ENCODE results near the gene EPN2. TPM values are rescaled to one million over a fixed set of nuclear protein-coding genes. Genes with fewer than 3 reads are reported as not detected.

Gene EPN2
- total RNA-seq, 4 donors from 2014 or later = 26.5 to 49.2 (median 38.9) TPM

GRCh38 chr17:19269106-19269505, 31.9 kb downstream of the EPN2 start:
- intact Hi-C loops (cut with DNase I) = no loop called here
- DNase-seq (ENCODE audit: extremely low spot score) = no peak
- peaks cover 78 to 88% (median 81%) of the 10 kb centered on the region in 4 donors for H3K4me1 ChIP-seq
- peak overlapping the region; percentile 2 to 43 (median 38) for H3K27ac ChIP-seq (replicated peaks in 1 of 4)
- 24% methylated on average over 1 of the region's 1 CpG for WGBS
- H3K9me3 ChIP-seq = no peaks in the 10 kb centered on the region
- TF ChIP-seq POLR2A (IDR thresholded peaks at IDR 0.05; ENCODE audit: low read depth) (no peak), EP300 (IDR thresholded peaks at IDR 0.05) (no peak), POLR2AphosphoS5 (IDR thresholded peaks at IDR 0.05) (no peak)
- TF ChIP-seq, protein P1, sequence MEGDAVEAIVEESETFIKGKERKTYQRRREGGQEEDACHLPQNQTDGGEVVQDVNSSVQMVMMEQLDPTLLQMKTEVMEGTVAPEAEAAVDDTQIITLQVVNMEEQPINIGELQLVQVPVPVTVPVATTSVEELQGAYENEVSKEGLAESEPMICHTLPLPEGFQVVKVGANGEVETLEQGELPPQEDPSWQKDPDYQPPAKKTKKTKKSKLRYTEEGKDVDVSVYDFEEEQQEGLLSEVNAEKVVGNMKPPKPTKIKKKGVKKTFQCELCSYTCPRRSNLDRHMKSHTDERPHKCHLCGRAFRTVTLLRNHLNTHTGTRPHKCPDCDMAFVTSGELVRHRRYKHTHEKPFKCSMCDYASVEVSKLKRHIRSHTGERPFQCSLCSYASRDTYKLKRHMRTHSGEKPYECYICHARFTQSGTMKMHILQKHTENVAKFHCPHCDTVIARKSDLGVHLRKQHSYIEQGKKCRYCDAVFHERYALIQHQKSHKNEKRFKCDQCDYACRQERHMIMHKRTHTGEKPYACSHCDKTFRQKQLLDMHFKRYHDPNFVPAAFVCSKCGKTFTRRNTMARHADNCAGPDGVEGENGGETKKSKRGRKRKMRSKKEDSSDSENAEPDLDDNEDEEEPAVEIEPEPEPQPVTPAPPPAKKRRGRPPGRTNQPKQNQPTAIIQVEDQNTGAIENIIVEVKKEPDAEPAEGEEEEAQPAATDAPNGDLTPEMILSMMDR (IDR thresholded peaks at IDR 0.05) = no peak
- no peak overlapping the region for H3K4me3 ChIP-seq
- peaks cover 0 to 4% (median 0%) of the 10 kb centered on the region in 4 donors for H3K36me3 ChIP-seq
- H3K27me3 ChIP-seq = no peaks in the 10 kb centered on the region

DNA sequence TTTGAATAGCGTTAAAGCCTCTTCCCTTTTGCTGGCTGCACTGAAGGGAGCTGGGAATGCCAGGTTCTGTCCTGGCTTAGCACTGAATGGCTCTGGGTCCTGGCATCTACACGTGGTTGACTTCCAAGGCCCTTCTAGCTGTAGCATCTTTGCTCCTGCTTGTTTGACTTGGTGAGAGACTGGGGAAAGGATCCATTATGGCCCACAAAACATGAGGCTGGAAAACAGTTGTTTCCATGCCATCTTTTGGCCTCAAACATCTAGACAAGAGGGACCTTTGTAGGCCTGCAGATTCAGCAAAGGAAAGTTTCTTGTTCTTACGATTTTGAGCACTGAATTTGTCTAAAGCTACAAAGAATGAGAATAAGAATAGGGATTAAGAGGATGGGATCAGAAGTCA, 32.5 kb downstream of the EPN2 start:
- peaks cover 0 to 8% (median 0%) of the 10 kb centered on the region in 4 donors for H3K36me3 ChIP-seq
- TF ChIP-seq POLR2A (IDR thresholded peaks at IDR 0.05; ENCODE audit: low read depth) (no peak), POLR2AphosphoS5 (IDR thresholded peaks at IDR 0.05) (no peak), EP300 (IDR thresholded peaks at IDR 0.05) (no peak)
- TF ChIP-seq, protein P1 (IDR thresholded peaks at IDR 0.05) = no peak
- H3K4me1 ChIP-seq = peaks cover 73 to 83% (median 77%) of the 10 kb centered on the region in 4 donors
- DNase-seq (ENCODE audit: extremely low spot score) = no peak
- no peaks in the 10 kb centered on the region for H3K27me3 ChIP-seq
- WGBS = 65% methylated on average over 3 of the region's 3 CpGs
- no peaks in the 10 kb centered on the region for H3K9me3 ChIP-seq
- peak overlapping the region in 3 of 4 donors; percentile 37 to 43 (median 40) for H3K27ac ChIP-seq (replicated peaks in 1 of 4)
- intact Hi-C loops (cut with DNase I) = no loop called here
- H3K4me3 ChIP-seq = no peak overlapping the region

DNA sequence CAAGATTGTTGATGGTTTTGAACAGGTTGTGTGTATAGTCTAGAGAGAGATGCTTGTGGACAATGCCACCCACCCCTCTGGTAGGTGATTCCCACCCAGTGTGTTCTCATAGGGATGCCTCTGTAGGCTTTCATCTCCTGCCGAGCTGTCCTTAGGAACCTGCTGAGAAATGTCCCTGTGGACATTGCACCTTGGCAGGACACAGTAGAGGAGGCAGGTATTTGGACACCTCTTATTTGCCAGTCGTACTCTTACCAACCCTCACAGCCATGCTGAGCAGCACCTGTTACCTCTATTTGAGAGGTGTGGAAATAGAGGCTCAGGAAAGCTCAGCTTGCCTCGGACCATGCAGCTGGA, 33.2 kb downstream of the EPN2 start:
- Histone ChIP-seq H3K4me3 (no peak overlapping the region), H3K27ac (replicated peaks in 1 of 4) (peak overlapping the region in 2 of 4 donors; percentile 4 to 40), H3K27me3 (no peaks in the 10 kb centered on the region), H3K9me3 (no peaks in the 10 kb centered on the region), H3K4me1 (peaks cover 71 to 82% (median 76%) of the 10 kb centered on the region in 4 donors), H3K36me3 (peaks cover 0 to 8% (median 0%) of the 10 kb centered on the region in 4 donors)
- WGBS = 84% methylated on average over 2 of the region's 3 CpGs
- TF ChIP-seq POLR2AphosphoS5 (IDR thresholded peaks at IDR 0.05) (no peak), POLR2A (IDR thresholded peaks at IDR 0.05; ENCODE audit: low read depth) (no peak), EP300 (IDR thresholded peaks at IDR 0.05) (no peak)
- TF ChIP-seq, protein P1 (IDR thresholded peaks at IDR 0.05) = no peak
- intact Hi-C loops (cut with DNase I) = no loop called here
- DNase-seq (ENCODE audit: extremely low spot score) = no peak

DNA sequence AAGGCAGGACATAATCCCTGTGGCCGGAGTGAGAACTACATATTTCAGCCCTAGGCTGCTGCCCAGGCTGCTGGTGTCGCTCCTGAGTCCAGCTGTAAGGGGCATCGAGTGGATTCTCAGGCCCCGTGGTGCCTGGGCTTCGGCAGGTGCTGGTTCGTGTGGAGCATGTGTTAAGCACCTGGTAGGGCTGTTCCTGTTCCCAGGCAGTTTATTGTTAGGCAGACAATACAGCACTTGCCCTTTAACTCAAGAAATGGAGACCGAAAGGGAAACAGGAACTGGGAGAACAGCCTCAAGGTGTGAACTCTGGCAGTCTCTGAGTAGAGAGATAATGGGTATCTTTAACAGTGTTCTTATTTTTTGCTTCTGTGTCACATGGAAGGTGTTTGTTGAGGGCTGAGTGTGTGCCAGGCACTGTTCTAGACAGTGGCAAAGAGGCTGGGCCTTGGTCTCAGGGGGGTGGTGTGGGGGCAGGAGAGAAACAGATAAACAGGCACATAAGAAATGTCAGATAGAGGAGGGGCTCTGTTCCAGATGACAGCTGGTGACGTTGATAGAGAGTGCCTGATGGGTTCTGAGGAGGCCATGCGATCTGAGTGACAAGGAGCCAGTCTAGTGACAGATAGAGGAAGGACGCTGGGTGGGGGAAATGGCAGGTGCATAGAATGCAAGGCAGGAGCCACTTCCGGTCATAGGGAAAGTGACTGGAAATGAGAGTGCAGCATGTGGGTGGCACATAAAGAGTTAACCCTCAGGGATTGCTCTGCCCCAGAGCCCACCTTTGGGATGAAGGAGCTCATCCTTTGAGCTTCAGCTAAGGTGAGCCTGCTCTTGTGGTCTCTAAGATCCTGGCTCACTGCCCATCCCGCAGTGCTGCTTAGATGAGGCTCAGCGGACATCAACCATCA, 33.8 kb downstream of the EPN2 start:
- peaks cover 0 to 8% (median 0%) of the 10 kb centered on the region in 4 donors for H3K36me3 ChIP-seq
- 72% methylated on average over 11 of the region's 13 CpGs for WGBS
- H3K27ac ChIP-seq (replicated peaks in 1 of 4) = peak overlapping the region in 2 of 4 donors; percentile 4 to 40
- H3K4me1 ChIP-seq = peaks cover 71 to 83% (median 76%) of the 10 kb centered on the region in 4 donors
- no peaks in the 10 kb centered on the region for H3K27me3 ChIP-seq
- H3K4me3 ChIP-seq = no peak overlapping the region
- DNase-seq (ENCODE audit: extremely low spot score) = no peak
- H3K9me3 ChIP-seq = no peaks in the 10 kb centered on the region
- intact Hi-C loops (cut with DNase I) = no loop called here
- TF ChIP-seq, protein P1 (IDR thresholded peaks at IDR 0.05) = peak in 1 of 3 experiments; percentile 18
- TF ChIP-seq POLR2AphosphoS5 (IDR thresholded peaks at IDR 0.05) (no peak), POLR2A (IDR thresholded peaks at IDR 0.05; ENCODE audit: low read depth) (no peak)

All from esophagus muscularis mucosa (tissue), 4 donors.